ENCODE measurements around the gene SLBP.
"Not testable (repeated sequence)": the region's sequence is repeated elsewhere in the genome, so short reads cannot be mapped to it uniquely, and the experiment has no call there.

The SLBP gene

DNA sequence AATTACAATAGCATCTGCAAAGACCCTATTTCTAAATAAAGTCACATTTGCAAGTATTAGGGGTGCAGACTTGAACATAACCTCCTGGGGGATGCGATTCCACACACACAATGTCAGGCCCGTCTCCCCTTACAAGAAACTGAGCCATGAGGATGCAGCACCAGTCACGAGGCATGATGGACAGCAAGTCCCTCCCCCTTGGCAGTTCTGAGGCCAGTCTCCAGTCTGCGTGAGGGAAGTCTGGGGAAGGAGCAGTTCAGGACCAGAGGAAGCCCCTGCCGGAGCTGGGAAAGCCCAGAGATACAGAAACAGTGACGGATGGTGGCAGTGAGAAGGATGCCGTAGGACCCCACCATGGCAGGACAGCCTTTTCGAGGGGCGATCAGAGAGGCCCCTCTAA is 37.4 kb downstream of the SLBP start:
- no peak for DNase-seq (ENCODE audit: low spot score)

GRCh38 chr4:1673671-1674070 is 38.4 kb downstream of the SLBP start:
- no peak for DNase-seq (ENCODE audit: low spot score)

GRCh38 chr4:1671011-1671410 is 41.1 kb downstream of the SLBP start:
- DNase-seq (ENCODE audit: low spot score): not testable (repeated sequence)

GRCh38 chr4:1670279-1670678 is 41.8 kb downstream of the SLBP start:
- no peak for DNase-seq (ENCODE audit: low spot score)

DNA sequence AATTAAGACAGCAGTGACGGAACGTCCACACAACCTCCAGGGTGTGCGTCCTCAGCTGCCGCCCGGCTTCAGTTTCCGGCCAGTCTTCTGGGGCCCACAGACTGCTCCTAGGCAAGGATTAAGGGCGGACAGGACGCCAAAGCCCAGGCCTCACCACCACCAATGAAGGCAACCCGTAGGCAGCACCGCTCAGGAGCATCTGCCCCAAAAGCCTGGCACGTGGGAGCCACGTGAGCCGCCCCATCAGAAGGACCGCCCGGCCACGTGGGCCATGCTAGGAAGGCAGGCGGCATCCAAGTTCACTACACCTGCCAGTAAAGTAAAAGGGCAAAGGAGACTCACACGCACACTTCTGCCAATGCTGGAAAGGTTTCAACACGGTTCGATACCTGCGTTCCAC is 42.3 kb downstream of the SLBP start:
- DNase-seq (ENCODE audit: low spot score): no peak

DNA sequence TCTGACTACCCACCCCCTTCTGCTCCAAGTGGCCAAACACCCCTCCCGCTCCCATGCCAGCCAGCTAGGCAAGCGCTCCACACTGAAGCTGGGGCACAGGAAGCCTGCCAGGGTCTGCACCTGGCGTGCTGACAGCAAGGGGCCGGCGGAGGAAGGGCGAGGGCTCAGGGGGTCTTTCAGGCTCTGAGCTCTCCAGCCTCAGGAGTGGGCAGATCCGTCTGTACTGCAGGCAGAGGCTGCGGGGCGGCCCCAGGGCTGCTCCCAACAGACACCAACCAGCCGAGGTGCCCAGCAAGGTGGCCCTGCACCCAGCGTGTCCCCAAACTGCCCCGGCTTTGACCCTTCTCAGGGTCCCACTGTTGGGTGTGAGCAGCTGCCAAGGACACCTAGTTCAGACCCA is 42.8 kb downstream of the SLBP start:
- no peak for DNase-seq (ENCODE audit: low spot score)

GRCh38 chr4:1668488-1668840 is 43.7 kb downstream of the SLBP start:
- DNase-seq (ENCODE audit: low spot score): no peak

GRCh38 chr4:1667273-1667672 is 44.8 kb downstream of the SLBP start:
- DNase-seq (ENCODE audit: low spot score): no peak

DNA sequence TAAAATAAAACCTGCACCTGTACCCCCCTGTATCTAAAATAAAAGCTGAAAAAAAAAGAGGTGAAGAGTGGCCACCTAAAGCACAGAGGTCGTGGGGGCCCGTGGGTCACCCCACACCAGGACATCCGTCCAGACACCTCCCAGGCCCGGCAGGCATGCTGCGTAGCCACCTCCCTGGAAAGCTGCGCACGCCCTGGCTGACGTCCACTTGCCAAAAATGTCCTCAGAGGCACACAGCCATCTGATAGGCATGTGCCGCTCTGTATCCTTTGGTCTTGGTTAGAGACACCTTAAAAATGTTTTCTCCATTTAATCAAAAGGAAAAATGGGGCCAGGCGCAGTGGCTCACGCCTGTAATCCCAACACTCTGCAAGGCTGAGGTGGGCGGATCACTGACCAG is 45.7 kb downstream of the SLBP start:
- no peak for DNase-seq (ENCODE audit: low spot score)

- no peak for DNase-seq (ENCODE audit: low spot score)
Measured at GRCh38 chr4:1664141-1664540, 48.0 kb downstream of the SLBP start.

DNA sequence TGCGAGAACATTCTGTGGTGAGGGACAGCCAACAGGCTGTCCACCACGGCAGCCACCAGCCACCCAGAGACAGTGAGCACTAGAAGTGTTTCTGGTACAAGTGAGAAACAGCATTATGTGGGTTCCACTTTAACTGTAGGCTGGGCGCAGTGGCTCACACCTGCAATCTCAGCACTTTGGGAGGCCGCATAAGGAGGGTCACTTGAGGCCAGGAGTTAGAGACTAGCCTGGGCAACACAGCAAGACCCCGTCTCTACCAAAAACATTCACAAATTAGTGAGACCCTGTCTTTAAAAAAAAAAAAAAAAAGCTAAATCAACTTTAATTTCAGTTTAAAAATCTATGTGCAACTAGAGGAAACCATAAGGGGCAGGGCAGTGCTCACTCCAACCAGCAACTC is 48.6 kb downstream of the SLBP start:
- no peak for DNase-seq (ENCODE audit: low spot score)

- DNase-seq (ENCODE audit: low spot score): no peak
Measured at GRCh38 chr4:1661695-1662094, 50.4 kb downstream of the SLBP start.

DNA sequence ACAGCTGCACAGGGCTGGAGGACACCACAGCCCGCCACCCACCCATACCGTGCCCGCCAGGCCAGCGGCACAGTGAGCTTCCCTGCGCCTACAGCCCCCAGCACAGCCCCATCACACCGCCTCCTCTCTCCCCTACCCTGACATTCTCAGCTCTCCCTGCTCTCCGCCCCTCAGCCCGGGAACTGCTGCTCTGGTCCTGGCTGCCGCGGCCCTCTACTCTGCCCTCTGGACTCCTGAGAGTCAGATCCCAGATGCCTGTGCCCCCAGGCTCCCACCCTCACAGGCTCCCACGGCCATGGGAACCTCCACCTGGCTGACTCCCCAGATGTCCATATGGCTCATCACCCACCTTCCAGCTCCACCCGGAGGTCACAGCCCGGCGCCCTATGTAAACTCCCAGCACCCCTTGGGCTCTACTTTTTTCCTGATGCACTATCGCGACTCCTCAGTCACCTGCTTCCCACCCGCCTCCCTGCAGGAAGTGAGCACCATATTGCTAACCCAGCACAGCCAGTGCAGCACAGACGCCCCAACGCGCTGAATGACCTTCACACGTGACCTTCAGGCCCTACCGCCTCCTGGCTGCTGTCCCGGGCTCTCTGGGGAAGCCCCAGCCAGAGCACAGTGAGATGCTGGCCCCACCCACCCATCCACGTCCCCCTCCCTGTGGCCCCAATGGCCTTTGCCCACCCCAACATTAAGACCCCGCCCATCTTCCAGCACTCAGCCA is 51.0 kb downstream of the SLBP start:
- DNase-seq (ENCODE audit: low spot score): no peak

DNA sequence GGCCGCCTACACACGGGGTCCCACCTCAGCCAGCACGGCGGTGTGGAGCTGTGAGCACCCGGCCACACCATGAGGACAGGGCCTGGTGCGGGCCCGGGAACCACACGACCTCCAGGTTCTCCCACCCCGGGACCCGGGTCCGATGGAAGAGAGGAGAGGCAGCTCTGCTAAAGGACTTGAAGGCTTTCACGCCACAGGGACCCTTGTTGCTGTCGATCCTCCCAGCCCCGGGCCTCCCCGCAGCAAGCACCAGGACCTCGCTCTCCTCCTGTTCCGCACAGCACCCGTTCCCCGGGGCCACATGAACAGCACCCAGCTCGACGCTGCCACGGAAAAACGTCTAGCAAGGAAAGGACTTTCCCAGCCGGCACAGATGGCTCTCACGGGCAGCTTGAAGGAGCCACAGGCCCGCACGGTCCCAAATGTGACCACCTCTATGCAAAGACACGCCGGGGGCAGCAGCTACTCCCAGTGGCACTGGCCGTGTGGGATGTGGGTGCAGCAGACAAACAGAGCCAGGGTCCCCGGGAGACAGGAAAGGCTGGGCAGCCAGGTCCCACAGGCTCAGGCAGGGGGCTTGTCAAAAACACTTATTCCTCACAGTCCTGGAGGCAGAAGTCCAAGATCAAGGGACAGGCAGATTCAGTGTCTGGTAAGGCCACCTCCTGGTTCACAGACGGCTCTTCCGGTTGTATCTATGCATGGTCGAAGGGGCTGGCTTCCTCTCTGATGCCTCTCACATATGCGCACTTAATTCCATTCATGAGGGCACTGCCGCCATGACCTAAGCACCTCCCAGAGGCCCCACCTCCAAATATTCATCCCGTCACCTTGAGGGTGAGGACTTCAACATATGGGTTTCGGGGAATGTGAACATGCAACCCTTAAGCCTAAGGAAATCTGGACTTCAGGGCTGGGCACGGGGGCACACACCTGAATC is 52.7 kb downstream of the SLBP start:
- DNase-seq (ENCODE audit: low spot score): no peak

GRCh38 chr4:1658581-1658980 is 53.5 kb downstream of the SLBP start:
- DNase-seq (ENCODE audit: low spot score): no peak

DNA sequence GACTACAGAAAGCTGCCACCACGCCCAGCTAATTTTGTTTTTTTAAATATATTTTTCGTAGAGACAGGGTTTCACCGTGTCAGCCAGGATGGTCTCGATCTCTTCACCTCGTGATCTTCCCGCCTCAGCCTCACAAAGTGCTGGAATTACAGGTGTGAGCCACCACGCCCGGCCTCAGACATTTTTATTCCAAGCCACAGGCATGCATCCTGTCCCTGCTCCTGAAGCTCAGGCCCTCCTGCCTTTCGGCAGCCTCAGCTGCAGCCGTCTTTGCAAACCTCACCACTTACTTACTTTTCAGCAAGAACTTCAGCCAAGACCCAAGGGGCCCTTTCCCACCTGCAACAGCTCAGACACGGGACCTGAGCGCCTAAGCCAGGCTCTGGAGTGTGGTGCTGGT is 54.0 kb downstream of the SLBP start:
- DNase-seq (ENCODE audit: low spot score): no peak

DNA sequence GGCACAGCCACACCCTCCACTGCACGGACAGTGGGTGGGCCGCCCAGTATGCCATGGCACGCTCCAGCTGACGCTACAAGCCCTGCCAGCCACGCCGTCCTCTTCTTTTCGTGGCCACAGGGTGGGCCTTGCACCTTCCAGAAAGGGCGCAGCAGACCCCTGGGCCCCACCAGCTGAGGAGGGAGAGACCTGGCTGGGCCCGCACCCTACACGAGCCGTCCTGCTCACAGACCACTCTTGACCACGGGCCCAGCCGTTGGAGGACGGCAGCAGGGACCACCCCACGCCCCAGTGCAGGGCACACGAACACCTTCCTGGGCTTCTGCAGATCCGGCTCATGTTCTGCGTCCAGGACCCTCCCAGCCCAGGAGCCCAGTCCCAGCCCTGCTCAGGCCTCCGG is 55.1 kb downstream of the SLBP start:
- DNase-seq (ENCODE audit: low spot score): no peak

DNA sequence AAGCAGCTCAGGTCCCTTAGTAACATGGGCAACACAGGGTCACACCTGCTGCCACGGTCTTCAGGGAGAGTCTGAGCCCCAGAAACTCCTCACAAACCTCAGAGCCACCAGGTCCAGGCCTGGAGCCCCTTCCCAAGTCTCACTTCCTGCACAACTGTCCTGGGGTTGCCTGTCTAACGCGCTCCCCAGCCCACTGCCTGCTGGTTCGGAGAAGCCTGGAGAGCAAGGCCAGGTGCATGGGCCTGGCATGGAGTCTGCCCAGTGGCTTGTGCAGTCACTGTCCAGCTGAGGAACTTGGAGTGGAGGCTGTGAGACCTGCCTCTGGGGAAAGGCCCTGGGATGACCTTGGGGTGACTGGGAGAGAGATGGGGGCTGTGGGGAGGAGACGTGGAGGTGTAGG is 56.0 kb downstream of the SLBP start:
- DNase-seq (ENCODE audit: low spot score): no peak

DNA sequence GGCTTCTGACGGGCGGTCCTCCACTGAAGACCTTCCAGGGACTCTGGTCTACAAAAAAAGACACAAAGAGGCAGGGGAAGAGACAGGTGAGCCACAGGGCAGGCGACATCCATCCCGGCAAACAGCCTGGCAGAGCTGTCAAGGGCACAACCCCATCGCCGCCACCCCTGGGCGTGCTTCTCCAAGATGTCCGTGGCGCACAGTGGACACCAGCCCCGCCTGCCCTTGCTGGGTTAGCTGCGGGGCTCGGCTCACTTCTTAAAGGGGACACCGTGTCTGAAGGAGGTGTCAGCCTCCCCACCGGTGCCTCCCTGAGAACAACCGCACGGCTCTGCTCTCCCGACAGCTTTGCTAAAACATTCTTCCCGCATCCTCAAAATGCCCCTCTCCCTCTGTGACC is 56.4 kb downstream of the SLBP start:
- DNase-seq (ENCODE audit: low spot score): no peak

DNA sequence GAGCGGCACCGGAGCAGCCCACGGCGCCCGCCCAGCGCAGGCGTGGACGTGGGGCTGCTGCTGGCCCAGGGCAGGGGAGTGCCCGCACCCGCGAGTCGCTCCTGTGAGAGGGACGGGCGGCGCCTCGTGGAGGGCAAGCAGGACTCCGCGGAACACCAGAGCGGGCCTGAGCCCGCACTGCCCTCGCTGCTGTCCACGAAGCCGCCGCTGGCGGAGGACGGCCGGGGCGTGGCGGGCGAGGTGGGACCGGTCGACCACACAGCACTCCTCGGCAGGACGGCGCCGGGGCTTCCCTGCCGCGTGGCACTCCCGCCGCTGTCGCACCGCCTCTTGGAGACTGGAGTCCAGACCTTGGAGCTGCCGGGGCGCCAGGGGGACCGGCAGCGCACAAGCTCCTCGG is 57.0 kb downstream of the SLBP start:
- DNase-seq (ENCODE audit: low spot score): no peak

- no peak for DNase-seq (ENCODE audit: low spot score)
Measured at GRCh38 chr4:1654216-1654955, 57.7 kb downstream of the SLBP start.

- no peak for DNase-seq (ENCODE audit: low spot score)
Measured at GRCh38 chr4:1653776-1654175, 58.3 kb downstream of the SLBP start.

GRCh38 chr4:1652088-1652487 is 60.0 kb downstream of the SLBP start:
- DNase-seq (ENCODE audit: low spot score): no peak
